H1 (cell line): ENCODE measurements around the gene ULK1. TPM values are rescaled to one million over a fixed set of nuclear protein-coding genes. Genes with fewer than 3 reads are reported as not detected.

Source experiments
- CTCF ChIA-PET: fragments of 300-600 bp; sonication (Branson Sonifier 250); formaldehyde crosslinking; loops from one replicate; lab custom pipeline; 2021; ENCODE audit not compliant: partially characterized antibody; lab: Charles Lee
- POLR2A ChIA-PET: fragments of 300-600 bp; sonication (Branson Sonifier 250); formaldehyde crosslinking; loops from one replicate; lab custom pipeline; 2021; ENCODE audit warnings: inconsistent platforms; ENCODE audit not compliant: partially characterized antibody; lab: Charles Lee
- DNase-seq, 2 experiments: peaks; one replicate each; pipeline versions ENCODE4 v3.0.0 to v3.0.0-alpha.2; 2010 to 2022; ENCODE audit warnings: low spot score in 2 of 2, low read depth in 1 of 2, mixed read lengths in 1 of 2
- FAIRE-seq: peaks from 2 replicates; lab custom pipeline; 2011; peaks lifted over from hg19 to GRCh38; lab: Jason Lieb, UNC
- H2AFZ ChIP-seq: 2 replicates; pipeline ENCODE4 v1.8.1; 2012; ENCODE audit warnings: low read length, inconsistent platforms
- H2AK5ac ChIP-seq: 2 replicates; pipeline ENCODE4 v1.6.1; 2013; ENCODE audit warnings: low read depth, low read length
- H2BK120ac ChIP-seq: replicated peaks from 2 replicates; pipeline ENCODE3; 2013; ENCODE audit warnings: low read depth, low read length, inconsistent platforms
- H2BK12ac ChIP-seq: 2 replicates; pipeline ENCODE4 v1.6.1; 2013; ENCODE audit warnings: low read depth, low read length
- H2BK15ac ChIP-seq: 2 replicates; pipeline ENCODE4 v1.6.1; 2013; ENCODE audit warnings: low read length
- H2BK20ac ChIP-seq: 2 replicates; pipeline ENCODE4 v1.6.1; 2013; ENCODE audit warnings: low read length
- H2BK5ac ChIP-seq: 2 replicates; pipeline ENCODE4 v1.6.1; 2013; ENCODE audit warnings: low read depth, low read length
- H3K14ac ChIP-seq: 2 replicates; pipeline ENCODE4 v1.6.1; 2013; ENCODE audit warnings: inconsistent platforms; ENCODE audit not compliant: insufficient read length
- H3K18ac ChIP-seq: 2 replicates; pipeline ENCODE4 v1.6.1; 2013; ENCODE audit warnings: low read length; ENCODE audit errors: extremely low read depth
- H3K23ac ChIP-seq: 2 replicates; pipeline ENCODE4 v1.6.1; 2013; ENCODE audit warnings: inconsistent platforms; ENCODE audit not compliant: insufficient read length
- H3K23me2 ChIP-seq: 2 replicates; pipeline ENCODE4 v1.6.1; 2013; ENCODE audit warnings: low read depth, low read length
- H3K27ac ChIP-seq: 2 replicates; pipeline ENCODE4 v1.6.1; 2011; ENCODE audit warnings: low read depth, low read length, inconsistent platforms
- H3K27me3 ChIP-seq, 4 experiments: replicated peaks in 1 of 4; 1 replicate in 1 of 4; 2 replicates in 3 of 4; pipeline versions ENCODE4 v1.6.1 to v1.8.1; 2011 to 2013; ENCODE audit warnings: low read length in 3 of 4, mild to moderate bottlenecking in 3 of 4, inconsistent platforms in 2 of 4, mixed read lengths in 2 of 4, moderate library complexity in 1 of 4; ENCODE audit not compliant: control insufficient read depth in 3 of 4, insufficient read depth in 3 of 4; ENCODE audit errors: extremely low read depth in 1 of 4
- H3K36me3 ChIP-seq, 4 experiments: 2 replicates each; pipeline versions ENCODE4 v1.6.1 to v1.8.1; 2011 to 2013; ENCODE audit warnings: mild to moderate bottlenecking in 4 of 4, low read length in 3 of 4, moderate library complexity in 2 of 4, control low read depth in 1 of 4, inconsistent platforms in 1 of 4; ENCODE audit not compliant: insufficient read depth in 4 of 4, control insufficient read depth in 2 of 4
- H3K4ac ChIP-seq: replicated peaks from 2 replicates; pipeline ENCODE3; 2013; ENCODE audit warnings: low read length, low read depth, mixed read lengths, inconsistent platforms; ENCODE audit not compliant: insufficient read length
- H3K4me1 ChIP-seq, 4 experiments: replicated peaks in 1 of 4; 1 replicate in 1 of 4; 2 replicates in 3 of 4; pipeline versions ENCODE4 v1.6.1 to v1.8.1; 2011 to 2013; ENCODE audit warnings: low read length in 3 of 4, inconsistent platforms in 2 of 4, mixed read lengths in 1 of 4; ENCODE audit not compliant: insufficient read depth in 4 of 4, control insufficient read depth in 3 of 4
- H3K4me2 ChIP-seq, 2 experiments: 2 replicates each; pipeline versions ENCODE4 v1.6.1 to v1.8.1; 2011 to 2013; ENCODE audit warnings: low read depth in 2 of 2, low read length in 2 of 2, control low read depth in 1 of 2, inconsistent platforms in 1 of 2, mild to moderate bottlenecking in 1 of 2; ENCODE audit not compliant: insufficient read depth in 1 of 2
- H3K4me3 ChIP-seq, 4 experiments: fragments of 200-600, 300-600 bp in 1 of 4; sonication (generic), shearing (Covaris generic), sonication (Bioruptor Twin) in 1 of 4; 2 replicates each; pipeline versions ENCODE4 v1.5.1 to v1.8.1; 2011 to 2016; ENCODE audit warnings: low read length in 4 of 4, low read depth in 3 of 4, control low read depth in 2 of 4, inconsistent platforms in 2 of 4, mild to moderate bottlenecking in 2 of 4, mixed read lengths in 1 of 4, moderate library complexity in 1 of 4; ENCODE audit not compliant: insufficient read depth in 2 of 4; ENCODE audit errors: extremely low read depth in 1 of 4
- H3K56ac ChIP-seq: replicated peaks from 2 replicates; pipeline ENCODE3; 2013; ENCODE audit warnings: low read depth, mild to moderate bottlenecking, mixed read lengths, low read length, inconsistent platforms; ENCODE audit not compliant: insufficient read length
- H3K79me1 ChIP-seq: 2 replicates; pipeline ENCODE4 v1.6.1; 2013; ENCODE audit warnings: low read depth, low read length, control low read depth
- H3K79me2 ChIP-seq, 2 experiments: 2 replicates each; pipeline versions ENCODE4 v1.6.1 to v1.8.1; 2012 to 2013; ENCODE audit warnings: low read length in 2 of 2, mild to moderate bottlenecking in 2 of 2, inconsistent platforms in 1 of 2; ENCODE audit not compliant: insufficient read depth in 2 of 2, control insufficient read depth in 1 of 2
- H3K9ac ChIP-seq, 4 experiments: replicated peaks in 1 of 4; 1 replicate in 1 of 4; 2 replicates in 3 of 4; pipeline versions ENCODE4 v1.6.1 to v1.8.1; 2011 to 2013; ENCODE audit warnings: low read depth in 3 of 4, low read length in 3 of 4, control low read depth in 2 of 4, mild to moderate bottlenecking in 2 of 4, moderate library complexity in 2 of 4, inconsistent platforms in 1 of 4; ENCODE audit errors: extremely low read depth in 1 of 4
- H3K9me3 ChIP-seq, 2 experiments: 2 replicates each; pipeline versions ENCODE4 v1.6.1 to v1.8.1; 2012 to 2013; ENCODE audit warnings: mild to moderate bottlenecking in 2 of 2, moderate library complexity in 2 of 2, control low read depth in 1 of 2, inconsistent platforms in 1 of 2, low read depth in 1 of 2, low read length in 1 of 2, mixed read lengths in 1 of 2; ENCODE audit not compliant: insufficient read depth in 2 of 2
- H4K20me1 ChIP-seq, 2 experiments: replicated peaks in 1 of 2; 2 replicates each; pipeline versions ENCODE3 to v1.8.1; 2011 to 2013; ENCODE audit warnings: inconsistent platforms in 2 of 2, low read length in 2 of 2, mild to moderate bottlenecking in 1 of 2; ENCODE audit not compliant: insufficient read depth in 2 of 2, control insufficient read depth in 1 of 2
- H4K5ac ChIP-seq: 2 replicates; pipeline ENCODE4 v1.6.1; 2013; ENCODE audit warnings: low read length, low read depth, mixed read lengths, inconsistent platforms; ENCODE audit not compliant: insufficient read length
- H4K8ac ChIP-seq: 2 replicates; pipeline ENCODE4 v1.8.0; 2013; ENCODE audit warnings: mild to moderate bottlenecking, moderate library complexity, low read length, inconsistent platforms; ENCODE audit not compliant: insufficient read depth; ENCODE audit errors: extremely low read depth
- H4K91ac ChIP-seq: replicated peaks from 2 replicates; pipeline ENCODE3; 2013; ENCODE audit warnings: low read length, mixed read lengths, inconsistent platforms; ENCODE audit not compliant: insufficient read length
- NRF1 ChIP-seq: IDR thresholded peaks from 2 replicates; pipeline ENCODE4 v1.6.1; 2011; ENCODE audit warnings: mild to moderate bottlenecking, low read depth, low read length, improper control_type of control experiment
- POLR2AphosphoS5 ChIP-seq: IDR thresholded peaks from 2 replicates; pipeline ENCODE4 v1.6.1; 2011; ENCODE audit warnings: low read depth, low read length
- WGBS, 2 experiments: shearing (Covaris generic) in 1 of 2; methylation state at CpG; one replicate each; pipeline versions ENCODE4 v1.1.6 to v1.1.7; 2013 to 2015; ENCODE audit warnings: low lambda C conversion rate in 2 of 2, mixed read lengths in 2 of 2, inconsistent platforms in 1 of 2, low coverage in 1 of 2, missing lambda C conversion rate in 1 of 2; ENCODE audit not compliant: insufficient replicate concordance in 2 of 2, insufficient coverage in 1 of 2, insufficient read length in 1 of 2; ENCODE audit errors: extremely low coverage in 1 of 2, missing lambda C conversion rate in 1 of 2; 5-methylcytosine and 5-hydroxymethylcytosine counted together
- polyA plus RNA-seq, 7 experiments: library from polyadenylated mRNA; depleted of rRNA in 3 of 7; stranded (reverse) in 5 of 7; unstranded in 2 of 7; fragments of >200 nt in 5 of 7; fragments of 200-250 nt in 2 of 7; gene quantifications; 1 replicate in 5 of 7; 2 replicates in 1 of 7; 4 replicates in 1 of 7; pipeline versions ENCODE4 v1.2.1 to v1.2.3, GENCODE V29; 2011 to 2013; ENCODE audit warnings: missing spikeins in 2 of 7, mixed read lengths in 2 of 7
- total RNA-seq: library from RNA; stranded (reverse); fragmentation: NEBNext Ultra II Directional; extraction: Animal tissue kit (Norgen Biotek cat#: 25700); gene quantifications from 2 replicates; pipeline ENCODE4 v1.2.1, GENCODE V29; 2021

Gene ULK1
- total and polyA plus RNA-seq, 2 of the 8 experiments (the other 6 are each of a cell fraction or from before 2014, with no cell fraction given), result 13.0 to 44.1 TPM

- Histone ChIP-seq H3K27me3 (no peaks in the 10 kb centered on the region), H3K79me1 (no peaks in the 10 kb centered on the region), H2BK20ac (no peak overlapping the region), H4K5ac (no peak overlapping the region), H3K27ac (0 out of 2 replicates have a peak overlapping the region, but pooled peaks have one; percentile 50), H2BK5ac (no peak overlapping the region), H3K79me2 (peaks cover 5 to 15% of the 10 kb centered on the region in 2 experiments; a peak in 3 of 4 replicates), H3K23ac (no peak overlapping the region), H3K14ac (no peak overlapping the region), H4K20me1 (peaks cover 0 to 13% of the 10 kb centered on the region in 2 experiments), H2BK15ac (no peak overlapping the region), H3K4ac (no peak overlapping the region)
- WGBS, 2 experiments, result 84% methylated on average over 6 of the region's 6 CpGs; no CpG with 5 or more reads in 1 of the 2 experiments
- TF ChIP-seq NRF1, result no peak
- TF ChIP-seq POLR2AphosphoS5, result 0 out of 2 replicates have a peak, but pooled peaks have one; percentile 21
- TF ChIP-seq, all 59 proteins: peak for 1
- Histone ChIP-seq H3K23me2 (no peaks in the 10 kb centered on the region; the same call in 1 of the 2 replicates), H3K4me3 (no peak overlapping the region), H4K8ac (no peak overlapping the region), H4K91ac (no peak overlapping the region), H2AK5ac (no peak overlapping the region), H3K56ac (no peak overlapping the region), H2BK120ac (no peak overlapping the region), H2BK12ac (no peak overlapping the region), H3K4me1 (peaks cover 0 to 4% (median 1%) of the 10 kb centered on the region in 4 experiments; a peak in 5 of 7 replicates), H3K9ac (no peak overlapping the region), H3K36me3 (peaks cover 9 to 27% (median 21%) of the 10 kb centered on the region in 4 experiments), H3K9me3 (no peaks in the 10 kb centered on the region), H3K4me2 (no peak overlapping the region), H2AFZ (no peak overlapping the region), H3K18ac (no peak overlapping the region)
- ChIA-PET CTCF (interaction anchor here (1.1 kb wide), 1 partner anchor 17 kb away, joined by 3 read pairs; no protein-coding TSS in a partner anchor), POLR2A (interaction anchor here (3.0 to 5.6 kb wide), 2 partner anchors 11 to 17 kb away, joined by 28 to 44 read pairs; partner anchors contain the start of gene PUS1)
- FAIRE-seq, result no peak
- DNase-seq, result no peak
Observed at GRCh38 chr12:131946757-131947156, 52.3 kb downstream of the ULK1 start.
